Endodermal cell (in vitro differentiated cells): ENCODE results near the gene CYLD. TPM values are rescaled to one million over a fixed set of nuclear protein-coding genes. Genes with fewer than 3 reads are reported as not detected.

Experiments used
- DNase-seq: peaks from one replicate; pipeline ENCODE4 v3.0.0-alpha.2; 2017
- H3K27ac ChIP-seq: 2 replicates; pipeline ENCODE4 v1.5.1; 2013; ENCODE audit warnings: mild to moderate bottlenecking, low read depth, low read length, moderate library complexity
- H3K27me3 ChIP-seq: 2 replicates; pipeline ENCODE4 v1.6.1; 2013; ENCODE audit warnings: mild to moderate bottlenecking, low read length, moderate library complexity; ENCODE audit not compliant: insufficient read depth, control insufficient read depth, poor library complexity, severe bottlenecking
- H3K36me3 ChIP-seq: 2 replicates; pipeline ENCODE4 v1.7.0; 2013; ENCODE audit warnings: mild to moderate bottlenecking, low read length, moderate library complexity; ENCODE audit not compliant: control insufficient read depth, insufficient read depth
- H3K4me1 ChIP-seq: one replicate; pipeline ENCODE4 v1.7.0; 2013; ENCODE audit warnings: low read length; ENCODE audit not compliant: control insufficient read depth, insufficient read depth
- H3K4me3 ChIP-seq: 2 replicates; pipeline ENCODE4 v1.5.1; 2013; ENCODE audit warnings: mild to moderate bottlenecking, low read length, moderate library complexity
- H3K9ac ChIP-seq: 2 replicates; pipeline ENCODE4 v1.6.1; 2013; ENCODE audit warnings: mild to moderate bottlenecking, low read length, moderate library complexity; ENCODE audit not compliant: poor library complexity, severe bottlenecking; ENCODE audit errors: extremely low read depth
- H3K9me3 ChIP-seq: 2 replicates; pipeline ENCODE4 v1.6.1; 2013; ENCODE audit warnings: mild to moderate bottlenecking, low read length, moderate library complexity; ENCODE audit not compliant: control insufficient read depth
- H3K27ac Mint-ChIP-seq: 2 replicates; pipeline ENCODE4 v1.8.0; 2020; ENCODE audit warnings: mixed read lengths
- H3K27me3 Mint-ChIP-seq: 2 replicates; pipeline ENCODE4 v1.8.0; 2021; ENCODE audit warnings: mild to moderate bottlenecking, mixed read lengths; ENCODE audit not compliant: insufficient read depth
- H3K36me3 Mint-ChIP-seq: 2 replicates; pipeline ENCODE4 v1.8.0; 2020; ENCODE audit warnings: low read depth, mixed read lengths
- H3K4me1 Mint-ChIP-seq: 2 replicates; pipeline ENCODE4 v1.8.0; 2020; ENCODE audit warnings: mixed read lengths
- H3K4me3 Mint-ChIP-seq: 2 replicates; pipeline ENCODE4 v1.8.0; 2020; ENCODE audit warnings: mild to moderate bottlenecking, moderate library complexity, mixed read lengths
- H3K9me3 Mint-ChIP-seq: 2 replicates; pipeline ENCODE4 v1.8.0; 2020; ENCODE audit warnings: mild to moderate bottlenecking, mixed read lengths
- CTCF ChIP-seq: fragments of 200-600 bp; sonication (generic); conservative IDR thresholded peaks from 2 replicates; pipeline ENCODE4 v1.5.0; 2021; ENCODE audit warnings: antibody characterized with exemption, mild to moderate bottlenecking
- WGBS, 2 experiments: methylation state at CpG; one replicate each; pipeline versions ENCODE4 v1.1.5 to v1.1.7; 2013; ENCODE audit warnings: missing lambda C conversion rate in 2 of 2, mixed read lengths in 1 of 2; ENCODE audit not compliant: insufficient coverage in 1 of 2, insufficient read length in 1 of 2; 5-methylcytosine and 5-hydroxymethylcytosine counted together
- total RNA-seq, 2 donors: library from RNA; stranded (reverse); fragmentation: NEBNext Ultra II Directional in 1 of 2; extraction: Animal tissue kit (Norgen Biotek cat#: 25700) in 1 of 2; gene quantifications; 2 replicates in 1 of 2; 3 replicates in 1 of 2; pipeline ENCODE4 v1.2.1, GENCODE V29; 2021

Gene CYLD
- total RNA-seq, 2 donors from 2014 or later = 12.7 TPM

- no peak overlapping the region for H3K27ac ChIP-seq
- H3K4me1 Mint-ChIP-seq = peaks cover 18% of the 10 kb centered on the region
- H3K9me3 ChIP-seq = no peaks in the 10 kb centered on the region
- DNase-seq = no peak
- H3K4me3 ChIP-seq = no peak overlapping the region
- H3K9me3 Mint-ChIP-seq = peaks cover 5% of the 10 kb centered on the region
- no peak overlapping the region for H3K27ac Mint-ChIP-seq
- peaks cover under 1% of the 10 kb centered on the region for H3K27me3 Mint-ChIP-seq
- peaks cover 2% of the 10 kb centered on the region for H3K4me1 ChIP-seq
- no peak overlapping the region for H3K4me3 Mint-ChIP-seq
- H3K36me3 Mint-ChIP-seq = no peaks in the 10 kb centered on the region
- H3K27me3 ChIP-seq = no peaks in the 10 kb centered on the region
- H3K36me3 ChIP-seq = no peaks in the 10 kb centered on the region
- 86% methylated on average over 1 of the region's 1 CpG; no CpG with 5 or more reads in 1 of the 2 experiments for WGBS, 2 experiments
- H3K9ac ChIP-seq = no peak overlapping the region
- TF ChIP-seq CTCF = no peak
Measured at GRCh38 chr16:50722405-50722737, 19.5 kb upstream of the CYLD start.

GRCh38 chr16:50722960-50723359 is 18.9 kb upstream of the CYLD start:
- Histone ChIP-seq H3K27ac (no peak overlapping the region), H3K9me3 (no peaks in the 10 kb centered on the region), H3K36me3 (no peaks in the 10 kb centered on the region), H3K4me3 (no peak overlapping the region), H3K4me1 (peaks cover 2% of the 10 kb centered on the region), H3K27me3 (no peaks in the 10 kb centered on the region), H3K9ac (no peak overlapping the region)
- Mint-ChIP-seq H3K9me3 (peaks cover 5% of the 10 kb centered on the region), H3K27ac (no peak overlapping the region), H3K4me3 (no peak overlapping the region), H3K36me3 (no peaks in the 10 kb centered on the region), H3K27me3 (peaks cover 5% of the 10 kb centered on the region), H3K4me1 (peaks cover 18% of the 10 kb centered on the region)
- 82 to 90% methylated on average over 2 of the region's 2 CpGs for WGBS, 2 experiments
- TF ChIP-seq CTCF = no peak
- DNase-seq = peak; percentile 2

GRCh38 chr16:50724306-50724705 is 17.6 kb upstream of the CYLD start:
- Histone ChIP-seq H3K36me3 (no peaks in the 10 kb centered on the region), H3K9ac (no peak overlapping the region), H3K27me3 (no peaks in the 10 kb centered on the region), H3K27ac (no peak overlapping the region), H3K9me3 (no peaks in the 10 kb centered on the region), H3K4me3 (no peak overlapping the region), H3K4me1 (peaks cover 2% of the 10 kb centered on the region)
- peak; percentile 22 for DNase-seq
- H3K27ac Mint-ChIP-seq = no peak overlapping the region
- no peak for TF ChIP-seq CTCF
- peaks cover 13% of the 10 kb centered on the region for H3K4me1 Mint-ChIP-seq
- no peak overlapping the region for H3K4me3 Mint-ChIP-seq
- peaks cover 5% of the 10 kb centered on the region for H3K9me3 Mint-ChIP-seq
- H3K36me3 Mint-ChIP-seq = no peaks in the 10 kb centered on the region
- H3K27me3 Mint-ChIP-seq = peaks cover 5% of the 10 kb centered on the region
